Measurements from ENCODE around the gene COX10.

Gene COX10

GRCh38 chr17:14060706-14061105 is 8.6 kb upstream of the COX10 start:
- H3K27ac ChIP-seq = no peak overlapping the region
- peaks cover 0 to 5% (median 0%) of the 10 kb centered on the region in 3 donors for H3K36me3 ChIP-seq
- no peaks in the 10 kb centered on the region for H3K27me3 ChIP-seq
- no peak for TF ChIP-seq CTCF (IDR thresholded peaks at IDR 0.05)
- no peak overlapping the region for H3K4me3 ChIP-seq
- intact Hi-C loops (cut with DNase I; ENCODE audit: low total_unique reads) = no loop called here
- H3K9me3 ChIP-seq = no peaks in the 10 kb centered on the region
- peaks cover 0 to 14% (median 5%) of the 10 kb centered on the region in 4 donors for H3K4me1 ChIP-seq
- DNase-seq = no peak

- Histone ChIP-seq H3K27me3 (no peaks in the 10 kb centered on the region), H3K27ac (peak overlapping the region in 1 of 2 donors; percentile 44), H3K36me3 (no peaks in the 10 kb centered on the region), H3K4me3 (no peak overlapping the region), H3K9me3 (no peaks in the 10 kb centered on the region), H3K4me1 (peaks cover 0 to 14% (median 5%) of the 10 kb centered on the region in 4 donors)
- no peak for TF ChIP-seq CTCF (IDR thresholded peaks at IDR 0.05)
- DNase-seq = no peak
- intact Hi-C loops (cut with DNase I; ENCODE audit: low total_unique reads) = no loop called here
Measured at GRCh38 chr17:14061666-14062560, 7.4 kb upstream of the COX10 start.

GRCh38 chr17:14067347-14067746 is 2.0 kb upstream of the COX10 start:
- Histone ChIP-seq H3K27me3 (no peaks in the 10 kb centered on the region), H3K9me3 (no peaks in the 10 kb centered on the region), H3K4me3 (no peak overlapping the region), H3K27ac (no peak overlapping the region), H3K36me3 (no peaks in the 10 kb centered on the region), H3K4me1 (peaks cover 0 to 28% (median 18%) of the 10 kb centered on the region in 4 donors)
- intact Hi-C loops (cut with DNase I; ENCODE audit: low total_unique reads) = no loop called here
- TF ChIP-seq CTCF (IDR thresholded peaks at IDR 0.05) = no peak
- no peak for DNase-seq

GRCh38 chr17:14068542-14069250 is 608 bp upstream of the COX10 start:
- DNase-seq = no peak
- H3K4me3 ChIP-seq = peak overlapping the region; percentile 67 to 80
- H3K27me3 ChIP-seq = no peaks in the 10 kb centered on the region
- no peaks in the 10 kb centered on the region for H3K36me3 ChIP-seq
- H3K4me1 ChIP-seq = peaks cover 0 to 26% (median 13%) of the 10 kb centered on the region in 4 donors
- no peak for TF ChIP-seq CTCF (IDR thresholded peaks at IDR 0.05)
- H3K27ac ChIP-seq = peak overlapping the region; percentile 66 to 73
- H3K9me3 ChIP-seq = no peaks in the 10 kb centered on the region
- intact Hi-C loops (cut with DNase I; ENCODE audit: low total_unique reads) = no loop called here

- Histone ChIP-seq H3K9me3 (no peaks in the 10 kb centered on the region), H3K4me3 (peak overlapping the region; percentile 67 to 80), H3K27ac (no peak overlapping the region), H3K4me1 (peaks cover 0 to 26% (median 13%) of the 10 kb centered on the region in 4 donors), H3K36me3 (peaks cover 0 to 8% (median 3%) of the 10 kb centered on the region in 3 donors), H3K27me3 (no peaks in the 10 kb centered on the region)
- TF ChIP-seq CTCF (IDR thresholded peaks at IDR 0.05) = no peak
- no peak for DNase-seq
- intact Hi-C loops (cut with DNase I; ENCODE audit: low total_unique reads) = no loop called here
Measured at GRCh38 chr17:14070344-14070984, 1.2 kb downstream of the COX10 start.

Data from tibial artery (tissue), 4 donors.